Lower leg skin (tissue), 3 donors: ENCODE results near the gene TRMT2A.

Source experiments
- CTCF ChIP-seq, 3 donors: fragments of 450-650 bp; IDR thresholded peaks; one replicate each; pipeline ENCODE4 v1.5.1; 2016; ENCODE audit warnings: antibody characterized with exemption in 3 of 3, mild to moderate bottlenecking in 3 of 3, moderate library complexity in 2 of 3
- POLR2A ChIP-seq, 2 donors: fragments of 450-650 bp; IDR thresholded peaks; one replicate each; pipeline ENCODE4 v1.6.1; 2016 to 2017; ENCODE audit warnings: antibody characterized with exemption in 2 of 2, mild to moderate bottlenecking in 1 of 2, moderate library complexity in 1 of 2

- TF ChIP-seq POLR2A (IDR thresholded peaks at IDR 0.05): no peak
- no peak for TF ChIP-seq CTCF (IDR thresholded peaks at IDR 0.05)
Measured at GRCh38 chr22:20089977-20090729, 26.9 kb downstream of the TRMT2A start.
